Hematopoietic multipotent progenitor cell treated with erythropoietin and hydrocortisone succinate and interleukin-3 and kit ligand, for 8 days (in vitro differentiated cells): Measurements from ENCODE around the gene HOXD12.

Source experiments
- DNase-seq: peaks from one replicate; pipeline ENCODE4 v3.0.0-alpha.2; 2015

HOXD12 gene

GRCh38 chr2:176151442-176152287 is 52.1 kb downstream of the HOXD12 start, which contains the start of gene HOXD4:
Gene HOXD4 (plus strand): TSS chr2:176151550. CDS start chr2:176151634, 84 bp downstream.
- DNase-seq: no peak
